MG63 (cell line): ENCODE measurements around the gene HUS1B. TPM values are rescaled to one million over a fixed set of nuclear protein-coding genes. Genes with fewer than 3 reads are reported as not detected.
"Not testable (repeated sequence)": the region's sequence is repeated elsewhere in the genome, so short reads cannot be mapped to it uniquely, and the experiment has no call there.

Source experiments
- DNase-seq: peaks from one replicate; pipeline ENCODE4 v3.0.0-alpha.2; 2020
- H3K27me3 ChIP-seq: fragments of 250-450 bp; sonication (Bioruptor Pico); 2 replicates; pipeline ENCODE4 v1.5.1; 2020; ENCODE audit warnings: mild to moderate bottlenecking, moderate library complexity
- H3K36me3 ChIP-seq: fragments of 250-450 bp; sonication (Bioruptor Pico); 2 replicates; pipeline ENCODE4 v1.5.1; 2020; ENCODE audit warnings: mild to moderate bottlenecking, moderate library complexity
- H3K4me3 ChIP-seq: fragments of 250-450 bp; sonication (Bioruptor Pico); 2 replicates; pipeline ENCODE4 v1.5.1; 2020; ENCODE audit warnings: mild to moderate bottlenecking, moderate library complexity
- H3K9me3 ChIP-seq: fragments of 250-450 bp; sonication (Bioruptor Pico); 2 replicates; pipeline ENCODE4 v1.5.1; 2020; ENCODE audit warnings: mild to moderate bottlenecking, moderate library complexity
- total RNA-seq: library from RNA; depleted of rRNA; stranded (reverse); fragments of >200 nt; shearing (Covaris generic); gene quantifications from 2 replicates; pipeline ENCODE4 v1.2.3, GENCODE V29; 2014; ENCODE audit warnings: low replicate concordance; rRNA removed

The HUS1B gene
- total RNA-seq: 0.22 TPM in 1 of 2 replicates, not detected in the other

GRCh38 chr6:656460-657252 lies at the start of gene HUS1B:
Gene HUS1B (minus strand): TSS chr6:657100. CDS start chr6:656944, 156 bp downstream.
- DNase-seq: no peak
- Histone ChIP-seq H3K9me3 (no peaks in the 10 kb centered on the region), H3K27me3 (no peaks in the 10 kb centered on the region), H3K36me3 (no peaks in the 10 kb centered on the region), H3K4me3 (no peak within 1 kb of the TSS)

DNA sequence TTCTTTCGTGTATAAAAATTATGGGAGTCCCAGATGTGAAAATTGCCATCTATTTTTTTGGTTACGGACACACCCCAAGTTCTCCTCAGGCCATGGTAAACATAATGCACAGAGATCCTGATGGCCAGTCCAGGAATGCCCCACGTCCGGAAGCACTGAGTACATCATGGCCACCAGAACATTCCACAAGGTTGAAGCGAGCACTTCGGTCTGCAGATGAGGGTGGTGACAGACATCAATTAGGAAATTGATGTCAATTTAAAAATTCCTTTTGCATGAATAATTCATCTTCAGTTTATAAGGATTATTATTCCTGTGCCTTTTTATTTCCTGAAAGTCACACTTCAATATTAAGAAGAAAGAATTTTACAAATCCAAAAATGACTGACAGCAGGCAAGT lies 49.2 kb upstream of the HUS1B start:
- no peak overlapping the region for H3K4me3 ChIP-seq
- H3K9me3 ChIP-seq: no peaks in the 10 kb centered on the region
- no peak for DNase-seq
- no peaks in the 10 kb centered on the region for H3K36me3 ChIP-seq
- no peaks in the 10 kb centered on the region for H3K27me3 ChIP-seq

DNA sequence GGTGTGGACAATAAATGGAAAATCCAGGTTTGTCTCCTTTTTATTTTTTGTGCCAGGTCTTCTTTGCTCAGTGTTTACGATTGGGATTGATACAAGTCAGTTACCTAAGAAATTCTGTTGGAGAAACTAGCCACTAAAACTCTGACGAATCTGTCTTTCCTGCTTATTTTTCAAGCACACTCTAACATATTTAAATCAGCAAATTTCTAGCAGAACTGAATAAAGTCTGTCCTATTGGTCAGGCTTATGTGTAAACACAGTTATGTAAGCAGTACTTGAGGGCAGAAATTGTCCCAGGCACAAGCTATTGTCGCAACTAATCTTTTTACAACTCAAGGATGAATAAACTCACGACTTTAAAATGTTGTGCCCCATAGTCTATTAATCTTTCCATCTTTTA lies 48.1 kb upstream of the HUS1B start:
- Histone ChIP-seq H3K27me3 (no peaks in the 10 kb centered on the region), H3K36me3 (no peaks in the 10 kb centered on the region)
- no peak for DNase-seq

DNA sequence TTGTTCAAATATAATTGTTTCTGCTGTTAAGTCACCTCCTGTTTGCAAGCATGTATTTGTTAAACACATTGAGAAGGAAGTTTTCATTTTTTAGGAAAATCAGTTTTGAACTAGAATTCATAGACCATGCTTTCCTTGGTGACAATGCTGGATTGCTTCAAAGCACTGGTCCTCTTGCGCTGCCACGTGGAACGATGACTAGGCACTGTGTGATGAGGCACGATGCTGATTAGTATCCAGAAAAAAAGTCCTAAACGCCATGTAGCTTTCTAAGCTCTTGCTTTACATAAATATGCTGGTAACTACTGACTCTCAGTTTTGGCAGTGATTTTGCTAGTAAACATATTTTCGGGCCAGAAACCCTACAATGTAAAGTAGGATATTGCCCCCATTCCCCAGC lies 47.1 kb upstream of the HUS1B start:
- Histone ChIP-seq H3K36me3 (no peaks in the 10 kb centered on the region), H3K4me3 (no peak overlapping the region), H3K27me3 (no peaks in the 10 kb centered on the region), H3K9me3 (no peaks in the 10 kb centered on the region)
- peak; percentile 60 for DNase-seq

More for the DNA sequence above, 48.1 kb upstream of the HUS1B start:
- H3K9me3 ChIP-seq: no peaks in the 10 kb centered on the region
- no peak overlapping the region for H3K4me3 ChIP-seq

GRCh38 chr6:703552-703951 lies 46.7 kb upstream of the HUS1B start:
- Histone ChIP-seq H3K9me3 (no peaks in the 10 kb centered on the region), H3K4me3 (no peak overlapping the region), H3K27me3 (no peaks in the 10 kb centered on the region), H3K36me3 (no peaks in the 10 kb centered on the region)
- no peak for DNase-seq

DNA sequence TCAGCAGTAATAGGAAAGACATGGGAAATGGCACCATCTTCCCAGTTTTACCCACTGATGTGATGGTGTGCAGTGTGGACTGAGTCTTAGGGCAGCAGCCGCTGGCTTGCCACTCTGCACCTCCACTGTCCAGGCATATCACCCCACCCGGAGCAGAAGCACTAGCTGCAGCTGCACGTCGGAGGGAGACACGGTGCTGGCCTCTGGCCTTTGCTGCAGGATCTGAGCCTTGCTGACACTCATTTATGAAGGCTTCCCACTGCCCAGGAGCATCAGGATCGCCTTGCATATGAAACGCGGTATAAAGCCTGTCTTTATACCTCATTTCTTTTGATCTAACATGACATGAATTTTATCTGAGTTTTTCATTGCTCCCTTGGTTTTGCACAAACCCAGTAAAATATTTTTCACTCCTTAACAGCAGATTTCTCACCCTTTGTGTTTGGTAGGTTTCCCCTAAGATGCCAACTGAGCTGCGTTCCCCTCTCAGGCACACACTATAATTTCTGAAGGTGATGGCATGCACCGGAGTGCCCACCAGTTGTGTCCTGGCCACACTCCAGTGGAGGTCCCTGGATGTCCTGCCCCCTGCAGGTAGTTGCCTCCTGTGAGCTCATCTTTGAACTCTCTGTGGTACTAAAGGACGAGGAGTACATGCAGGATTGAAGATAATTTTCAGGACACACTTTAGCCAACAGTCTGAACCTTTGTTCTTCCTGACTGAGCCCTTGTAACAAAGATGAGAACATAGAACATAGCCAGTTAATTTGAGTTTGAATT lies 45.0 kb upstream of the HUS1B start:
- H3K36me3 ChIP-seq: no peaks in the 10 kb centered on the region
- no peak for DNase-seq

DNA sequence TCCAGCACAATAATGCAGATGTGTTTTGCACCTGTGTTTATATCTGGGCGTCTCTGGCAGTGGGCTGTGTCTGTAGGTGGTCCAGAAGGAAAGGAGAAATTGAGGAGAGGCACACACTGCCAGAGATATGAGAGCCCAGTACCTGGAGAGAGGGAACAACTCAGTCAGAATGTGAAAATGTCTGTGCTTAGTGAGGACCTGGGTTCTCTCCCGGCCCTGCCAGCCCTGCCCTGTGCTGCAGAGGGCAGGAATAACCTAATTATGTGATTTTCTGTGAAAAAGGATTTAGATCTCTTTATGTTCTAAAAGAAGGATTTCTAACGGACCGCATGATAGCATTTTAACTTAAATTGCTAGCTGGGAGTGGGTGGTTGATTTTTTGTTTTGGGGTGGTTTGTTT lies 44.3 kb upstream of the HUS1B start:
- Histone ChIP-seq H3K27me3 (no peaks in the 10 kb centered on the region), H3K36me3 (no peaks in the 10 kb centered on the region), H3K9me3 (no peaks in the 10 kb centered on the region), H3K4me3 (no peak overlapping the region)
- DNase-seq: no peak

More for the DNA sequence above, 45.0 kb upstream of the HUS1B start:
- H3K9me3 ChIP-seq: no peaks in the 10 kb centered on the region
- no peak overlapping the region for H3K4me3 ChIP-seq
- H3K27me3 ChIP-seq: no peaks in the 10 kb centered on the region

DNA sequence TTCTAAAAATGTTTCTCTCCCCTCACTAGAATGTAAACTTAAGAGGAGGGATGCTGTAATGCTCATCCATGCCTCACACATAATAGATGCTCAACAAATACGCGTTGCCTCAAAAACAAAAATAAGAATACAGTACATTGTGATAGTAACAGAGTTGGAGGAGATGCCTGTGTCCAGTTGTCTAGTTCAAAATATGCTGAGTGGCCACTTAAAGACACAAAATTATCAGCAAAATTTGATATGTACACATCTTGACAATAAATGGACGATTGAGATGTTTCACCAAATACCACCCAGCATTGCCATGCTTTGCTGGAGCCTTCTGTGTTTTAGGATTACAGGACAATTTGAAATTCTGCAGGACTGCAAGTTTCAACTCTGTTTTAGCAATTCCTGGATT lies 43.6 kb upstream of the HUS1B start:
- Histone ChIP-seq H3K27me3 (no peaks in the 10 kb centered on the region), H3K9me3 (no peaks in the 10 kb centered on the region), H3K4me3 (no peak overlapping the region), H3K36me3 (no peaks in the 10 kb centered on the region)
- no peak for DNase-seq

GRCh38 chr6:699319-699718 lies 42.4 kb upstream of the HUS1B start:
- Histone ChIP-seq H3K36me3 (no peaks in the 10 kb centered on the region), H3K9me3 (no peaks in the 10 kb centered on the region), H3K27me3 (no peaks in the 10 kb centered on the region), H3K4me3 (no peak overlapping the region)
- DNase-seq: no peak

DNA sequence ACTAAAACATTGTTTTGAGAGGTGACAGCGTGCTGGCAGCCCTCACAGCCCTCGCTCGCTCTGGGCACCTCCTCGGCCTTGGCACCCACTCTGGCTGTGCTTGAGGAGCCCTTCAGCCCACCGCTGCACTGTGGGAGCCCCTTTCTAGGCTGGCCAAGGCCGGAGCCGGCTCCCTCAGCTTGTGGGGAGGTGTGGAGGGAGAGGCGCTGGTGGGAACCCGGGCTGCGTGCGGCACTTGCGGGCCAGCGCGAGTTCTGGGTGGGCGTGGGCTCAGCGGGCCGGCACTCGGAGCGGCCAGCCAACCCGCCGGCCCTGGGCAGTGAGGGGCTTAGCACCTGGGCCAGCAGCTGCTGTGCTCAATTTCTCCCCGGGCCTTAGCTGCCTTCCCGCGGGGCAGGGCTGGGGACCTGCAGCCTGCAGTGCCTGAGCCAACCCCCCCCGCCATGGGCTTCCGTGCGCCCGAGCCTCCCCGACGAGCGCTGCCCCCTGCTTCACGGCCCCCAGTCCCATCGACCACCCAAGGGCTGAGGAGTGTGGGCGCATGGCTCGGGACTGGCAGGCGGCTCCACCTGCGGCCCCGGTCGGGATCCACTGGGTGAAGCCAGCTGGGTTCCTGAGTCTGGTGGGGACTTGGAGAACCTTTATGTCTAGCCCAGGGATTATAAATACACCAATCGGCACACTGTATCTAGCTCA lies 37.7 kb upstream of the HUS1B start:
- H3K9me3 ChIP-seq, H3K27me3 ChIP-seq, H3K4me3 ChIP-seq, DNase-seq, H3K36me3 ChIP-seq: not testable (repeated sequence)

DNA sequence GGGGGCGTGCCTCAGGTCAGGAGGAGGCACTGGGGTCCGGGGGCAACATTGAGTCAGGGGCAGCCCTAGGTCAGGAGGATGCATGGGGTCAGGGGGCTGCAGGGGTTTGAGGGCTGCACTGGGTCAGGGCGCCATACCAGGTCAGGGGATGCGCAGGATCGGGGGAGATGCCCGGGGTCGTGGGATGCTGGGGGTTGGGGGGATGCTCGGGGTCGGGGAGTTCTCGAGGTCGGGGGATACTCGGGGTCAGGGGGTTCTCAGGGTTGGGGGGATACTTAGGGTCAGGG lies 36.8 kb upstream of the HUS1B start:
- peak overlapping the region; percentile 77 for H3K4me3 ChIP-seq
- DNase-seq: no peak
- no peaks in the 10 kb centered on the region for H3K9me3 ChIP-seq
- no peaks in the 10 kb centered on the region for H3K36me3 ChIP-seq
- H3K27me3 ChIP-seq: no peaks in the 10 kb centered on the region

DNA sequence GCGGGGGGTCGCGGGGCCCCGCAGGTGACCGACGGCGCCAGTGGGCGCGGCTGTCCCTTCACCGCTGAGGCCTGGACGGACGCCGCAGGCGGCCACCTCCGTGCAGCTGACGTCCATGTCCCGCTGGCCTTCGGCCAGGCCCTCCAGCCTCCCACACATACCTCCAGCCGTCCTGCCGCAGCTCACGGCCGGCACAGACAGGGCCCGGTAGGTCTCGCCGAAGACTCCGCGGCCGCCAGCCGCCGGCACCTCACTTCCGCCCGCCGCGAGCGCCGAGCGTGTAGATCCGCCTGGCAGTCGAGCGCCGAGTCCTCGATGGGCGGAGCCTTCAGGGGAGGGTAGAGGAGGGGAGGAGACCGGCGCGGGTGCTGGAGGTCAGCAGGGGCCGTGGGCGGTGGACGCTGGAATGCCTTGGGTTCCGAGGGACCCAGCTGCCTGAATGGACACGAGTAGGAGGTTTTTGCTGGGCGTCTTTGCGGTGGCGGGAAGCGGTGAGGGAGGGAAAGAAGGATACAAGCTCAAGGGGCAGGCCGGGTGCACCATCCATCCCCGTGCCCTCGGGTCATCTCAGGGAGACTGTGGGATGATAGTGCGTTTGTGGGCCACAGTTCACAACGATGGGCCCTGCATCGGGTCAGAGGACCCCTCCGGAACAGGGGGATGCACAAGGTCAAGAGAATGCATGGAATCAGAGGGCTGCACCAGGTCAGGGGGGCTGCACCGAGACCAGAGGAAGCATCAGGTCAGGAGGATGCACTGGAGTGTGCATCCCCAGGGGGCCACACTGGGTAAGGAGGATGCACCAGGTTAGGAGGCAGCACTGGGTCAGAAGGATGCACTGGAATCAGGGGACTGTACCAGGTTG lies 36.2 kb upstream of the HUS1B start, which contains the start of gene EXOC2:
EXOC2 (minus strand) TSS at position 282 of the 865 bp plus-strand sequence. CDS start 55,321 bp downstream, outside the sequence.
- Histone ChIP-seq H3K4me3 (peak within 1 kb of the TSS; percentile 77), H3K36me3 (no peaks in the 10 kb centered on the region), H3K27me3 (no peaks in the 10 kb centered on the region), H3K9me3 (no peaks in the 10 kb centered on the region)
- peak; percentile 83 for DNase-seq

DNA sequence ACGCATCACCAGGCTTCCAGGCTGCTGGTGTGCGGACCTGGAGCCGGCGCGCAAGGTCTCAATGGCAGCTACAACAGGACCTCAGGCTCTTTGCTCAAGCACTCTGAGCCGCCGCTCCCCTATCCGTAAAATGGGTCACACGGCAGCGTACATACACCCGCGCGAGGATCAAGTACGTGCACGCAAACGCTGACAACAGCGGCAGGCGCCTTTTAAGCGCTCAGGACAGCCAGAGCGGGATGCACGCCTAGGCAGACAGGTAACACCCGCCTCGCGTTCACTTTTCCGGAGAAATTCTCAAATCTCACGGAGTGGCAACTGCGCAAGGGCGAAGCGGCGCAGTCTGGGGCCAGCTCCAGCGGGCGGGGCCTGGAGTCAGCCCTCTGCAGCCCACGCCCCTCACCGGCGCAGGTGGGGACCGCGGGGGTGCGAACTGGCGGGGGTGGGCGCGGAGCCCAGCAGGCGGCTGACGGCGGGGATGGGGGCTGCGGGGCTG lies 35.5 kb upstream of the HUS1B start:
- Histone ChIP-seq H3K27me3 (no peaks in the 10 kb centered on the region), H3K4me3 (peak overlapping the region; percentile 77), H3K36me3 (no peaks in the 10 kb centered on the region), H3K9me3 (no peaks in the 10 kb centered on the region)
- peak; percentile 52 for DNase-seq

GRCh38 chr6:689223-689622 lies 32.3 kb upstream of the HUS1B start:
- H3K9me3 ChIP-seq: no peaks in the 10 kb centered on the region
- no peak for DNase-seq
- no peak overlapping the region for H3K4me3 ChIP-seq

DNA sequence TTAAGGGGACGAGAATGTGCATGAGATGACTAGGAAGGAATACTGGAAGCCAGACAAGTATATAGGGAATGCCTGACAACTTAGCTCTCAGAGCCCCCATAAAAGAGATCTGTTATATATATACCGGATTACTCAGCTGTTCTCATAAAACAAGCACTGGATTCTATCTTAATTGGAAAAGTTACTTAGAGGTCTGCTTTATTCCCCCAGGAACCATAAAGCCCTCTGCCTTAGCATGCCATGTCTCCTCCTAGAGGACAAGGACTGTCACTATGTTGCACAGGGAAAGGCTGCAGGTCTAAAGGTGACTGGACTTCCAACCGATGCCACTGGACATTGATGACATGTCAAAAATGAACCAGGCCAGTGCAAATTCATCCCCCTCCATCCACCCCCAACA lies 29.6 kb upstream of the HUS1B start:
- Histone ChIP-seq H3K9me3 (no peaks in the 10 kb centered on the region), H3K4me3 (no peak overlapping the region), H3K36me3 (no peaks in the 10 kb centered on the region), H3K27me3 (no peaks in the 10 kb centered on the region)
- DNase-seq: no peak

More at GRCh38 chr6:689223-689622, 32.3 kb upstream of the HUS1B start:
- H3K27me3 ChIP-seq: no peaks in the 10 kb centered on the region
- no peaks in the 10 kb centered on the region for H3K36me3 ChIP-seq
